Urothelium cell line (cell line): Measurements from ENCODE around the gene PROP1.
"Not testable (repeated sequence)": the region's sequence is repeated elsewhere in the genome, so short reads cannot be mapped to it uniquely, and the experiment has no call there.

Experiments
- DNase-seq: peaks from one replicate; pipeline ENCODE4 v3.0.0; 2011; ENCODE audit warnings: low spot score, mixed read lengths
- FAIRE-seq: peaks from 2 replicates; lab custom pipeline; 2011; peaks lifted over from hg19 to GRCh38; lab: Jason Lieb, UNC

The PROP1 gene

GRCh38 chr5:177949065-177949464 is 47.0 kb downstream of the PROP1 start:
- DNase-seq, FAIRE-seq: not testable (repeated sequence)

GRCh38 chr5:177947912-177948311 is 48.1 kb downstream of the PROP1 start:
- FAIRE-seq: not testable (repeated sequence)

GRCh38 chr5:177945601-177946283 is 50.3 kb downstream of the PROP1 start:
- DNase-seq, FAIRE-seq: not testable (repeated sequence)

More at GRCh38 chr5:177947912-177948311, 48.1 kb downstream of the PROP1 start:
- DNase-seq: not testable (repeated sequence)

- DNase-seq: not testable (repeated sequence)
- FAIRE-seq: peak; percentile 70
Measured at GRCh38 chr5:177945145-177945544, 50.9 kb downstream of the PROP1 start.

GRCh38 chr5:177943805-177944736 is 52.0 kb downstream of the PROP1 start:
- DNase-seq, FAIRE-seq: not testable (repeated sequence)

- FAIRE-seq, DNase-seq: not testable (repeated sequence)
Measured at GRCh38 chr5:177942896-177943295, 53.1 kb downstream of the PROP1 start.
